Measurements from ENCODE around the gene CNTFR.

The CNTFR gene

DNA sequence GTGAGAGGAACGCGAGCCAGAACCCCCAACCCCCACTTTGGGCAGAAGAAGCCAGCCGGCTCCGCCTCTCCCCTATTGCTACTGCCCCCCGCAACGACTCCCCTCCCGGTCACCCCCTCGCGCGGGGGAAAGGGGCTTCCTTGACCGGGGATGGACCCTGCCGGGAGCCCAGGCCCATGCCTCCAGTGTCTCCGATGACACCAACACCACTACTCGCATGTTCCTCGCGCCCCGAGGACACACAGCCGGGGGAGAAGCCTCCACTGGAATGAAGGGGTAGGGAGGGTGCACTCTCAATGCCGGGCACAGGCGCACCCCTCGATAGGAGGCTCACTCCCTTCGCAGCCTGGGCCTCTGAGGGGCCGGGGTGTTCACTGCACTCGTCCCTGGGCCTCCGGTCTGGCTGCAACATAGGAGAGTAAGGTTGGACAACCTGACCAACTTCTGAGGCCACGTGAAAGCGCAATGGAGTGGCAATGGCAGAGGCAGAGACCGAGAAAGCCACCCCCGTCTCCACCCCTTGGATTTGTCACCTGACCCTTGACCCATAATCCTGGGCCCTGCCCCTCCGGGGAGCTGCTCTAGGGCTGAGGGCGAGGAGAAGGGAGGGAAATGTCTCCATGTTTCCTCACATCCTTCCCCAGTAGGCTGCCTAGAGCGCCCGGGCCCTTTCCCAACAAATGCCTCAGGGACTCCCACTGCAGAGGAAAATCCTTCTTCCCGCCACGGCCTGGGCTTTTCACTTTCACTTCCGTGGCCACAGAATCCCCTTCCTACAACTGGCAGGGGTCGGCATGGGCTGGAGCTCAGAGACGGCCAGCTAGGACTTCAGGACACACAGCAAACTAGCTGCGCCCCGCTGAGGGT is 1.1 kb upstream of the CNTFR start:
- DNase-seq, result no peak

DNA sequence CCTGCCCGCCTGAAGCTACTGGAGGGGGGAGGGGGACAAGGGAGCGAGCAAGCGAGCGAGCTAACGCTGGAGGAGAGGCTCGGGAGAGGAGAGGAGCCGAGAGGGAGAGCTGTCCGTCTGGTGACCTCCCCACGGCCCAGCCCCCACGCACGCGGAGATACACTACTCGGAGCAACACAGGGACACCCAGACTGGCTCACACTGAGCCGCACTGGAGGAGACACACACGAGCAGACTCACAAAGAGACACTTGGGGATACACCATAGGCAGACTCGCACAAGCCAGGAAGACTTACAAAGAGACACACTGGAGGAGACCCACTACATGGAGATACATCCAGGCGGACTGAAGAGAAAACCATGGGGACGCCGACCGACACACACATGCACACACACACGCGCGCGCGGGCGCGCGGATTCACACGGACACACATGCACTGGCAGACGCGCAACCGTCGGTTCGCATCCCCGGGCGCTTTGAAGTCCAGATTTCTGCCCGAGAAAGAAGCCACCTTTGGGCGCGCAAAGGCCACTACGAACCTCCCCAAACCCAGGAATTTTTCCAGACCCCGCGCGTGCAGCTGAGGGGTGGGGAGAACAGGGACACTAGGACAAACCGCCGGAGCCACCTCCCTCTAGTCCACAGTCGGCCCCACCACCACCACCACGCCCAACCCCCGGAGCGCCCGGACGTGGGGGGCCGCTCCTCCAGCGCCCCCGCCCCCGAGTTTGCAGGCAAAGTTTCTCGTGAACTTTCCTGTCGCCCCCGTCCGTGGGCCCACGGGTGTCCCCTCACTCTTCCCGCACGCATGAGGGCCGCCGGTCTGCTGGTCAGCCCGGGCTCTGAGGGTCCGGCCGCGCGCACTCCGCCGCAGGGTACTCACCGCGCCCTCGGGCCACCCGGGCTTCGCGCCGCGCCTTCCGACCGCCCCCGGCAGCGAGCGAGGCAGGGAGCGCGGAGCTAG is 571 bp downstream of the CNTFR start:
- DNase-seq, result no peak

DNA sequence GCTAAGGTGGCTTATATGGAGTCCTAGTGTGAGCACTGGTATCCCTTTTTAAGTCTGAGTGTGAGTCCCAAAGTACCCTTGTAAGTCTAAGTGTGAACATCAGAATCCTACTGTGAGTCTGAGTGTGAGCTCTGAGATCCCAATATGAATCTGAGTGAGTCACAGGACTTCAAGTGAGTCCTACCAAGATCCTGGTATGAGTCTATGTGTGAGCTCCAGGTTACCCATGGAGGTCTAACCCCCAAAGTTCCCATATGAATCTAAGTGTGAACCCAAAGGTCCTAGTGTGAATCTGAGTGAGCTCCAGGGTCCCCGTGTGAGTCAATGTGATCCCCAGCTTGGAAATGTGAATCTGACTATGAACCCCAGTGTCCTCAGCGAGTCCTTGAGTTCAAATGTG is 2.3 kb downstream of the CNTFR start:
- no peak for DNase-seq

DNA sequence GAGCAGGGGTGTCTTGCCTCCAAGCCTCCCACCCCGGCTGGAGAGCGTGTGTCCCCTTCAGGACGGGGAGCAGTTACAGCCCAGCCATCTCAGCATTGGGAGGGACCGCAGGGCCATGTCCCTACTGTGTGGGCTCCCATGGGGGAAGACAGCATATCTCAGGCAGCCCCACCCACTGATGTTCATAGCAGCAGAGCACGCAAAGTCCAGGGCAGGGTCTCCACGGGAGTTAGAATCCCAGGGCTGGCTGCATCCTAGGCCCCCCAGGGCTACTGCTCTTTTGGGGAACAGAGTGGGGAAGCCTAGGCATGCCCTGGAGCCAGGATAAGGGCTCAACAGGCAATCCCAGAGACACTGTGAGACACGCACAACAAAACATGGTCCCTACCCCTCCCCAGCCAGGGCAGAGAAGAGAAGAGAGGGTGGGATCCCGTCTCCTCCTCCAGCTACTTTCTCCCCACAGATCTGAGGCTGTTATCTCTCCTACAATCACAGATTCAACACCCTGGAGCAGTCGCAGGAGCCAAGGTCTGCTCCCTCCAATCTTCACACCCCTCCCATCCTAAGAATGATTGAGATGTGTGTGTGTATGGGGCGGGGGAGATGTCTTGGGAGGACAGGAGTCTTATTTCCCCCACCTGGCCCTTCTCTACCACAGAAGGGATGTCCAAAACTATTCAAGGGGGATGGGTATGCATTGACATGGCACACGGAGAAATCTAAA is 3.4 kb downstream of the CNTFR start:
- DNase-seq, result no peak

DNA sequence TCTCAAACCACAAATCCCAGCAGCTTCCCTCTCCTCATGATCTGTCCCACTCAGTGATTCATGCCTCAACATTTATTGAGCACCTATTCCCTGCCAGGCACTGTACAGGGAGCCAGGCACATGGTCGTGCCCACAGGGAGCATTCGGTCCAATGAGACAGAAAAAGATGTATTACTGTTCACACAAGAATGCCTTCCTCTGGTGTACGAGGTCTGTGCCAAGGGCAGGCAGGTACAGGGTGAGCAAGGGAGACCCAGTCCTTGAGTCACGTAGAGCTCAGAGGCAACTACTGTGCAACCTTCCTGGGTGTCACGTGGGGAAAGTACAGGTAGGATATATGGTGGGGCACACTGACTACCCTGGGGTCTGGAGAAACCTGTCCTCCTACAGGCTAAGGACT is 4.6 kb downstream of the CNTFR start:
- DNase-seq, result no peak

DNA sequence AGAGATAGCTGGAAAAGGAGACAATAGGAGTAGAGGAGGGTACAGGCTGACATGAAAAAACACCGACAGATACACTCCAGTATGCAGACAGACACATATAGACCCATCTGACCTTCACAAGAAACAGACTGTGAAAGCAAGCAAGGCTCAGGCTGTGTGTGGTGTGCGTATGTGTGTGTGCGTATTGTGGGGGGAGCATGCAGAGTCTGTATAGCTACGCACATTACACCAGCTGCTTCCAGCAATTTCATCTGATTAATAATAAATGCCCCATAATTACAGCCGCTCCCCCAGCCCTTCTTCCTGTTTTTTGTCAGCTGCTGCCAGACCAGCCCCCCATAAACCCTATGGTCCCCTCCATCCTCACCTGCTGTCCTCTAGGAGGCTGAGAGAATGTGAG is 6.7 kb downstream of the CNTFR start:
- DNase-seq, result no peak

DNA sequence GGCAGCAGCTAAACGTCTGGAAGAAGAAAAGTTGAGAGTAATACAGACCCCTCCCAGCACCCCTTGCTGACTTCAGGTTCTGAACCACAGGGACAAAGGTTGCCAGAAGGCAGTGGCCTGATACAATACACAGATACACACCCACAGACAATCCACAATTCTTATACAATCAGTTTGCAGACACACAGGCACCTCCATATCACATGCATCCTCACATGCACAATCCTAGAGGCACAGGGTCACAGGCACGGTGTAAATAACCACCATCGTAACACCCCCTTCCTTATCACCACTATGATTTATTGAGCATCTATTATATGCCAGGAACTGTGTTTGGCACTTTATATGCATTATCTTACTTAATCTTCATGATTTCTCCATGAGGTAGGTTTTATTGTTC is 8.2 kb downstream of the CNTFR start:
- no peak for DNase-seq

DNA sequence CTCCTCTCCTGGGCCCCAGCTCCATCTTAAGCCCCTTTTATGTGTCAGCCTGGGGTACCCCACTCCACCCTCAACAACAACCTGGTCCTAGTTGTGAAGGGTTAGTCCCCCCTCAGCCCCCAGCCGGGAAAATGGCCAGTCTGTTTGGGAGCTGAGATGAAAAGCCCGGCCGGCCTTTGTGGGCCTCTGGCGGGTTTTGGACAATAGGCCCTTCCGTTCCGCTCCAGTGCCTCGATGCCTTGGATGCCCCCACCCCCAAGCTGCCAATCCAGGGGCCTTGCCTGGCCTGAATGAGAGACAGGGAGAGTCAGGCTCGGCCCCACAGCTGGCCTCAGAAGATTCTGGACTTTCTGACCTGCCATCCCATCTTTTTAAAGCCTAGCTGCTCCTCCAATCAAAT is 9.2 kb downstream of the CNTFR start:
- DNase-seq, result no peak

DNA sequence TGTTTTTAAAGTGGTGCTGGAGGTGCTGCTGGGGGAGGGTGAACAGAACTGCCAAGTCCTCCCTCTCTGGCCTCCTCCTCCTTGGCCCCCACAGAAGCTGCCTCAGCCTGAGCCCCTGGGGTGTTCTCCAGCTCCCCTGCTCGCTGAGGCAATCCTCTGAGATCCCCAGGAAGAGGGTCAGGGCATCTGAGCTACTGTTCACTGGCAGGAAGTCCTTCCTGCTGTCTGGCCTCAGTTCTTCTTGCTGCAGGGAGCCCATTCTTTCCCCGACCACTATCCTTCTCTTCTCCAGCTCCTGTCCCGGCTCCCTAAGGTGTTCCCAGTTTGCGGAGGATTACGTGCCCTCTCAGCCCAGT is 9.7 kb downstream of the CNTFR start:
- no peak for DNase-seq

DNA sequence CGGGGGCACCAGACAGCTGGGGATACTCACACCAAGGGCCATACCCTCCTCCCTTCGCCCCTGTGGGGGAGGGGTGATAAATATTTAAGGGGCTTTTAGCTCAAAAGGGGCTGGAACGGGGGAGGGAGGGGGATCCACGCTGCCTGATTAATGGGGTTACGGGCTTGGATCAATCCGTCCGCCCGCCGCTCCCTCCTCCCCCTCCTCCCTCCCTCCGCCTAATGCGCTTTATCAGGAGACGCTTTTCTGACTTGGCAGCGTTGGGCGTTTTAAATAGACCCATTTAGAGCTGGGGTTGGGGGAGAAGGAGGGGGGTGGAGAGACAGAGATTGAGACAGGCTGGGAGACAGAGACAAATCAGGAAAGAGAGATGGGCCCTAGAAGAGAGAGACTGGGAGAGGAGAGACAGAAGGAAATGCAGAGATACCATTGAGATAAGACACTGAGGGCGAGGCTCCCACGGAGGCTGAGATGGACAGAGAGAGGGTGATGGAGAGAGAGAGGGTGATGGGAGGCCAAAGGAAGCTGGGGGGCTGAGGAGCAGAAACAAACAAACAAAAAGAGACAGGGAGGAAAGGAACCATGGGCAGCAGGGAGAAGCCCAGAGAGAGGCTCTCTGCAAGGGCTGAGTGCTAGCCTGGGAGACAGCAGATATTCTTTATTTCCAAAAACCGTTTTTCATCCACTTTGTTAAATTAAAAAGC is 10.3 kb downstream of the CNTFR start:
- DNase-seq, result no peak

DNA sequence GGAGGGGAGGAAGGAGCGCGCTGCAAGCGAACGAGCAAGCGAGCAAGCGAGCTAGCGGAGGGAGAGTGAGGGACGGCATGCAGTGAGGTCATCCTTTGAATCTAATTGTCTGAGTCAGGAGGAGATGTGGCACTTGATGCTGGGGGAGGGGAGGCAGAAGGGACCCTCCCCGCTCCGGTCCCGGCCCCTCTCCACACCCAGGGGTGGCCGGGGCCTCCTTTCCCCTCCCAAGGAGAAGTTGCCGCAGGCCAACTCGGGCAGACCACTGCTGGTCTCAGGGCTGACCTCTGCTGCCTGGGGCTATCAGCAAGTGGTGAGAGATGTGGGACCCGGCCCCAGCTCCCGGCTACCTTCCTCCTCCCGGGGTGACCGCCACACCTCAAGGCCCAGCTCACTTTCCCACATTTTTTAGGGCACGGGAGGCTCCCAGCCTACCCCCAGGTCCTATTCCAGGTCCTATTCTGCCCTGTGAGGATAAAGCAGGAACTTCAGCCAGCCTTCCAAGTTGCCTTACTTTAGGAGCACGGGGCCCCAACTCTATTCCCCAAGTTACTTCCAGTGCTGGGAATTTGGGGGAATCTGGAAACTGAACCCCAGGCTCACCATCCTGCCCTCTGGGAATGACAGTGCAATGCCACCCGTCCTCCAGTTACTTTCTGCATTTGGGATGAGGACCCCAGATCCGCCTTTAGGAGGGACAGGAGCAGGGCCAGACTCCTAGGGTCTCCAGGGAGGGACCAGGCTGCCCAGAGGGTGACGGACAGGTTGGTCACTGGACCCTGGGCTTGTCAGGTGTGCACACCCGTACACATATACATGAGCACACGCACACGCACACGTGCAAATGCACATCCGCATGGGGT is 11.1 kb downstream of the CNTFR start:
- DNase-seq, result peak; percentile 19

DNA sequence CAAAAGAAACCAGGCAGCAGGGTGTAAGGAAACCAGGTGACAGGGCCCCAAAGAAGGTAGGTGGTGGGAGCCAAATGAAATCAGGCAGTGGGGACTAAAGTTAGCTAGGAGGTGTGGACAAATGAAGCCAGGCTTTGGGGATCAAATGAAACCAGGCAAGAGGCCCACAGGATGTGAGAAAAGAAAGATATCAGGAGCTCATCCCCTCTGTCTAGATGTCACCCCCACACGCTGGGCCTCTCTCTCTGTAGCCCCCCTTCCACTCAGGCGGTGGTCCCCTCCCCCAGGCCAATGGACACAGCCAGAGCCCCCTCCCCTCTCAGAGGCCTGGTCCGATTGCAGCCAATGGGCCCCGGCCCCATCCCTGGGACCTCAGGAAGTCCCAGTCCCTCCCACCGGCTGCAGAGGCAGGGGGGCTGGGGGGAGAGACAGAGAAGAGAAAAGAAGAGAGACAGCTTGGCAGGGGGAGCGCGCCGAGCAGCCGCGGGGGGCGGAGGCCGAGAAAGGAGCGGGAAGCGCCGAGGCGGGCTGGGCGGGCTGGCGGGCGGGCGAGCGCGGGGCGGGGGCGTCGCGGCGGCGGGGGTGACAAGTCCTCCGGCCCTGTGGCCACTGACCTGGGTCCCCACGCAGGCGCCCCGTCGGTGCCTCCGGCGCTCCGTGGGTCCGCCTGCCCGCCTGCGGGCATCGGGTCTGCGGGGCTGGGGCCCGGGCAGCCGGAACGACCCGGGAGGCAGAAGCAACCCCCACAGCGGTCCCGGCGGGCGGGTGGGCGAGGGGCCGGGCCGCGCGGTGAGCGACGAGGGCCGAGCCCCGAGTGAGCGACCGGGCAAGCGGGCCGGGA is 11.9 kb downstream of the CNTFR start:
- DNase-seq, result no peak

DNA sequence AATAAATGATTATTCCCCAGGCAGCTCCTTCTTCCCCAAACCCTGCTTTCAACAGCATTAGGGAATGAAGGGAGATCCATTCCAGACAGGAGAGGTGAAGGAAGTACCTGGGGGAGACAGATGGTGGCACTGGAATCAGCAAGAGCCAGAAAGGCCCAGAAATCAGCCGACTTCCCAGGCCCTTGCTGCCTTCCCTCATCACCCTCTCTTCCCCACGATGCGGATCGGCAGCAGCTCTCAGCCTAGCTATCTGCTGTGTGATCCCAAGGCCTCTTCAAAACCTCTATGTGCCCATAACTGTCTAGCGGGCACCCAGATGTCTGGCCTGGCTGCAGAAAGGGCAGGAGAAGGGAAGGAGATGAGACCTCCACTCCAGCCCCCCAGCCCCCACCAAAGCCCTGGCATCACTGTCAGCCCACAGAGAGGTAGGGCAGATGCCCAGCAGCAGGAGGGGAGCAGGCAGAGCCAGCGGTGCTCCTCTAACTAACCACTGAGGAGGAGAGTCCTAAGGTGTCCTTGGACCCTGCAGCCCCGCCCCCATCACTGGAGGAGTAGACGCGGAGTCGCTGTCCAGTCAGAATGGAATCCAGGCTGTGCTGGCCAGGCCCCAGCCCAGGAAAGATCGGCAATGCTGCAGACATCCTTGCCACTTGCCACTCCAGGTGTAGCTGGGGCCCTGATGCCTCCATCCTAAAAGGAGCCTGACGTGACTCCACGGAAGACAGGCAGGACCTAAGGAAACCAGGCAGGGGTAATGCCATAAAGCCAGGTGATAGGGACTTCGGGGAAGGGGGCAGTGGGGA is 12.7 kb downstream of the CNTFR start:
- no peak for DNase-seq

DNA sequence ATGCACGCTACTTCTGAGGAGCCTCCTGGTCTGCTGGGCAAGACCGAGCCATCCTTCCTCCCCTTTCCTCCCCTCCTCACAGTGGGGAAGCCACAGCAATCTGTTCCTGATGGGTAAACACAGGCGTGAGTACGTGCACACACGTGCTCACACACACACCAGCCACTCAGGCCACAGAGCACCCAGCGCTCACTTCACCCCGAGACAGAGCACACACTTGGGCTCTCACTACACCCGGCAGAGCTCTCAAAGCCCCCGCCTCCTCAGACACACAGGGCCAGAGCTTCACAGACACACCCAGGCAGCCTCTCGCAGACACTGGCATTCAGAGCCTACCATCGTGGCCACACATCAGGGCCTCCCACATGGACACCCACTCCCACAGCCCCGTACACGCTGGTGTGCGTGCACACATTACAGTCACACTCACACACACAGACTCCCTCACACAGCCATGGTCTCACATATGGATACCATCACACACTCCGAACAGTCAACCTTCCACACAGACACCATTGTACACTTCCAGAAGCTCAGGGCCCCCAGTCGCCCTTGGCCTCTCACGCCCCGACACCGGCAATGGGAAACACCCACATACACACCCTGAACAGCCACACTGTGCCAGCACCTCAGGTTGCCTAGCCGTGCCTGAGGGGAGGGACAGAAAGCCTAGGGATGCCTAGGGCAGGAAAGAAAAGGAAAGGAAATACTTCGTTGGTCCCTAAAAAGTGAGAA is 13.5 kb downstream of the CNTFR start:
- no peak for DNase-seq

DNA sequence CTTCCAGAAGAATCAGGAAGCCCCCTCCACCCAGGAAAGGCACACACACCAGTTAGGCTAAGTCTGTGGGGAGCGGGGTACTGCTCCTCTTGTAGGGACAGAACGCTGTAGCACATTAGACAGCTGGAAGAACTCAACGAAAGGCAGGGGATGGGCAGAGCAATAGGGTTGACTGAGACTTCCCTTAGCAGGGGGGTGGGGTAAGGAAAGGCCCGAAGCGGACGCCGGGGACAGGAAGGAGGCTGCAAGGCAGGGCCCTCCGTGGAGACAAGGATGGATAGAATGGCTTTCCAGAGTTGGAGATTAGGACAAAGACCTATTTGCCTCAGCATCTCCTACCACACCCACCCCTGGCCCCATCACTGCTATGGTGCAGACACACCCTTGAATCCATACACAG is 14.3 kb downstream of the CNTFR start:
- no peak for DNase-seq

DNA sequence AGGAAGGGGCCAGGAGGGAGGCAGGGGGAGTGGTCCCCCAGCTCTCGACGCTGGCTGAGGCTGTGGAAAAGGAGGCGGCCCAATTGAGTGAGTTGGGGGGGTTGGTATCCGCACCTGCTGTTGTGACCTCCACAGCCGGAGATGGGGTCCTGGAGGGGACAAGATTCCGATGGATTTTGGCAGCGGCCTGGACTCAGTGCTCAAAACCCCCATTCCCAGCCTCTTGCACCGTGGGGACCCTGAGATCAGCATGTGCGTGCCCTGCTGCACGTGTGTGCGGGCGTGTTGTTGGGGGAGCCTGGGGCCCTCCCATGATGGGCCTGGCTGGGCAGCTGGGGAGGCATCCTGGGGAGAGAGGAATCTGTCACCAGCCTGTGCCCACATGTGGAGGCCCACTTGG is 15.0 kb downstream of the CNTFR start:
- DNase-seq, result no peak

DNA sequence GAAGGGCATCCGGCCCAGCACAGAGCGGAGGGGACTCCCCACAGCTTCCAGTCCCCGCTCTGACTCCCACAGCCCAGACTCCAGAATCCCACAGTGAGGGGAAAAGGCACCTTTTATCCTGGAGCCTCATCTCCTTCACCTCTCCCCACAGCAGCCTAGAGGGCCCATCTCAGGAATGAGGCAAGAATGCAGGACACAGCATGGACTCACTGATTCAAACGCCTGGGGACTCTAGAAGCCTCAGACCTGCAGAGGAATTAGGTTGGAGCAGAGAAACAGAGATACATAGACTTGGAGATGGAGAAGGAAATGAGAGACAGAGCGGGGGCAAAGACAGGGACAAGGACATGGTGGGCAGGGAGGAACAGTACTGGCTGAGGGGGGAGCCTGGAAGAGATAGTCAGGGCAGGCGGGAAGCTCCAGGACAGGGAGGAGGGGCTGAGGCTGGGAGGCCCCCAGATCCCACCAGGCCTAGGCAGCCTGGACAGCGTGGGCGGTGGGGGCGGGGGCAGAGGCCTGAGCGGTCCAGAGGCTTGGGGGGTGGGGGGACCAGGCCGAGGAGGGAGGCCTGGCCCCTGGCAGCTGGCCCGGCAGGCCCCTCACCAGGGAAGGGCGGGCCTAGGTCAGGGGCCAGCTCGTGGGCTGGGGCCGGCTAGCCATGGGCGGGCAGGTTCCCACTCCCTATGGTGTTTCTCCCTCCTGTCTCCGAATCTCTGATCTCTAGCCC is 15.8 kb downstream of the CNTFR start:
- no peak for DNase-seq

DNA sequence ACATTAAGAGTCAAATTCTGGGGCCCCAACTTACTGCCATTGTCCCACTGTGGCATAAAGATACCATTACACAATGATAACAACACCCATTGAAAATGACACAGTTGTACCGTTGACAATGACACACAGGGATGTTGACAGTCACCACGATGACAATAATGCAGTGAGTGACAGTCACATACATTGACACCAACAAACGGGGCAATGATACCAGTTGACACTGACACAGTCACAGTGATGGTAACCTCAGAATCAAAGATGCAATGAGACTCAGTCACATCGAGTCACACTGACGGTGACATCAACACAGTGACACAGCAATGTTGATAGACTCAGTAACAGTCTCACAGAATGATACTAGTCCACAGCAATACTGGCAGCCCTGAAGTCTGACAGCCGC is 16.9 kb downstream of the CNTFR start:
- DNase-seq, result no peak
